K562 (cell line): ENCODE results near the gene AIFM3. TPM values are rescaled to one million over a fixed set of nuclear protein-coding genes. Genes with fewer than 3 reads are reported as not detected.

Experiments used
- CTCF ChIP-seq, 3 experiments: IDR thresholded peaks in 2 of 3; conservative IDR thresholded peaks in 1 of 3; 2 replicates each; pipeline ENCODE4 v1.5.1; 2011 to 2012; ENCODE audit warnings: low read length in 3 of 3, mild to moderate bottlenecking in 3 of 3, control low read depth in 2 of 3, improper control_type of control experiment in 1 of 3, inconsistent platforms in 1 of 3, low read depth in 1 of 3, mixed read lengths in 1 of 3, moderate library complexity in 1 of 3; ENCODE audit not compliant: insufficient read depth in 2 of 3
- HIVEP1 ChIP-seq: fragments of 250-450 bp; sonication (Bioruptor Pico); IDR thresholded peaks from 2 replicates; pipeline ENCODE4 v1.4.0; 2020; ENCODE audit warnings: mild to moderate bottlenecking
- HMG20A ChIP-seq: fragments of 450-650 bp; formaldehyde crosslinking; conservative IDR thresholded peaks from 2 replicates; pipeline ENCODE4 v1.4.0; 2020; ENCODE audit warnings: mild to moderate bottlenecking, mixed read lengths
- JUN ChIP-seq, 2 experiments: sonication (generic) in 1 of 2; formaldehyde crosslinking in 1 of 2; IDR thresholded peaks; 2 replicates each; pipeline versions ENCODE4 v1.6.1 to v1.8.0; 2012 to 2022; ENCODE audit warnings: borderline replicate concordance in 2 of 2, mild to moderate bottlenecking in 2 of 2, improper control_type of control experiment in 1 of 2, low read depth in 1 of 2, low read length in 1 of 2, missing genetic modification reagents in 1 of 2
- L3MBTL2 ChIP-seq: fragments of 450-650 bp; IDR thresholded peaks from 2 replicates; pipeline ENCODE4 v1.6.1; 2016; ENCODE audit warnings: mild to moderate bottlenecking, moderate library complexity
- MLX ChIP-seq, 2 experiments: fragments of 450-650 bp in 1 of 2; sonication (generic) in 1 of 2; formaldehyde crosslinking; conservative IDR thresholded peaks; 2 replicates each; pipeline versions ENCODE4 v1.4.0 to v1.8.1; 2020 to 2022; ENCODE audit warnings: mild to moderate bottlenecking in 1 of 2, missing genetic modification reagents in 1 of 2
- MYBL2 ChIP-seq, 2 experiments: fragments of 450-650 bp in 1 of 2; sonication (generic) in 1 of 2; formaldehyde crosslinking in 1 of 2; IDR thresholded peaks; 2 replicates each; pipeline versions ENCODE4 v1.6.1 to v1.8.1; 2017 to 2022; ENCODE audit warnings: borderline replicate concordance in 1 of 2, inconsistent platforms in 1 of 2, low read depth in 1 of 2, mild to moderate bottlenecking in 1 of 2, missing genetic modification reagents in 1 of 2, moderate library complexity in 1 of 2
- RAD21 ChIP-seq, 2 experiments: fragments of 250-450 bp in 1 of 2; fragments of 450-650 bp in 1 of 2; sonication (Bioruptor Pico) in 1 of 2; formaldehyde crosslinking in 1 of 2; IDR thresholded peaks in 1 of 2; conservative IDR thresholded peaks in 1 of 2; 2 replicates each; pipeline versions ENCODE4 v1.4.0 to v1.8.0; 2020 to 2022; ENCODE audit warnings: mild to moderate bottlenecking in 2 of 2, moderate library complexity in 1 of 2
- RBBP5 ChIP-seq: fragments of 200-600 bp; sonication (generic); IDR thresholded peaks from 2 replicates; pipeline ENCODE4 v1.6.1; 2012; ENCODE audit warnings: borderline replicate concordance, mild to moderate bottlenecking, low read length, control low read depth, inconsistent platforms; ENCODE audit not compliant: insufficient read depth, poor library complexity, severe bottlenecking
- RBFOX2 ChIP-seq: fragments of 200-400 bp; formaldehyde crosslinking; IDR thresholded peaks from 2 replicates; pipeline ENCODE4 v1.6.1; 2017; ENCODE audit warnings: low read depth, mild to moderate bottlenecking, low read length, moderate library complexity
- RUNX1 ChIP-seq: sonication (generic); IDR thresholded peaks from 2 replicates; pipeline ENCODE4 v1.6.1; 2016; ENCODE audit warnings: antibody characterized with exemption, low read depth
- ZNF143 ChIP-seq: sonication (generic); formaldehyde crosslinking; IDR thresholded peaks from 2 replicates; pipeline ENCODE4 v1.9.0; 2022; ENCODE audit warnings: mild to moderate bottlenecking, missing genetic modification reagents
- ZNF830 ChIP-seq: fragments of 250-450 bp; sonication (Bioruptor Pico); IDR thresholded peaks from 2 replicates; pipeline ENCODE4 v1.5.0; 2021; ENCODE audit warnings: mild to moderate bottlenecking
- polyA plus RNA-seq, 8 experiments: library from polyadenylated mRNA; depleted of rRNA in 4 of 8; stranded (reverse) in 5 of 8; unstranded in 3 of 8; fragments of >200 nt; fragmentation: Nextera tagmentation in 2 of 8; fragmentation: Illumina TruSeq in 1 of 8; extraction: Ambion mirVana in 2 of 8; extraction: Trizol in 1 of 8; gene quantifications; 2 replicates each; pipeline versions ENCODE4 v1.2.1 to v1.2.3, GENCODE V29; 2011 to 2014; ENCODE audit warnings: inconsistent platforms in 1 of 8, missing spikeins in 1 of 8
- total RNA-seq, 7 experiments: library from RNA; depleted of rRNA in 6 of 7; stranded (reverse); fragments of >200 nt in 6 of 7; fragmentation: Illumina TruSeq in 2 of 7; extraction: Trizol in 2 of 7; gene quantifications; 2 replicates each; pipeline versions ENCODE4 v1.2.1 to v1.2.3, GENCODE V29; 2011 to 2021; ENCODE audit warnings: low replicate concordance in 1 of 7
- TF ChIP-seq, protein P1 (sequence below), 2 experiments: IDR thresholded peaks; 2 replicates each; pipeline ENCODE4 v1.6.1; 2012; ENCODE audit warnings: improper control_type of control experiment in 2 of 2, low read depth in 2 of 2, low read length in 2 of 2, borderline replicate concordance in 1 of 2
- TF ChIP-seq, protein P2 (sequence below): sonication (generic); formaldehyde crosslinking; IDR thresholded peaks from 2 replicates; pipeline ENCODE4 v1.9.0; 2022; ENCODE audit warnings: mild to moderate bottlenecking, missing genetic modification reagents
- TF ChIP-seq, protein P3 (sequence below): sonication (generic); formaldehyde crosslinking; IDR thresholded peaks from 2 replicates; pipeline ENCODE4 v1.8.1; 2022; ENCODE audit warnings: missing genetic modification reagents
- TF ChIP-seq, protein P4 (sequence below): sonication (generic); formaldehyde crosslinking; IDR thresholded peaks from 2 replicates; pipeline ENCODE4 v1.5.0; 2020; ENCODE audit warnings: missing genetic modification reagents

Gene AIFM3
- total and polyA plus RNA-seq, 9 of the 15 experiments (the other 6 are each of a cell fraction or from before 2014, with no cell fraction given) = 0.03 to 0.20 (median 0.07) TPM; not detected in 1

GRCh38 chr22:21025266-21025665 is 58.2 kb downstream of the AIFM3 start (continued):
- TF ChIP-seq CTCF (IDR thresholded peaks at IDR 0.05 in 2 of 3, conservative IDR thresholded peaks at IDR 0.05 in 1 of 3; ENCODE audit: insufficient read depth in 2 of 3, low read depth in 1 of 3, low read length in 3 of 3) (0 out of 6 replicates have a peak, but pooled peaks of 1 of the 3 experiments have one; percentile 1), JUN (IDR thresholded peaks at IDR 0.05; ENCODE audit: borderline replicate concordance, low read depth, low read length) (no peak), JUN (CRISPR knock-in tag; IDR thresholded peaks at IDR 0.05; ENCODE audit: borderline replicate concordance) (0 out of 2 replicates have a peak, but pooled peaks have one; percentile 10), RBFOX2 (no peak), ZNF143 (peak; percentile 31; the same call in 1 of the 2 replicates), HIVEP1 (CRISPR knock-in tag) (no peak), RUNX1 (peak; percentile 25; the same call in 1 of the 2 replicates), ZNF830 (0 out of 2 replicates have a peak, but pooled peaks have one; percentile 31), RAD21 (CRISPR knock-in tag; conservative IDR thresholded peaks at IDR 0.05 in 1 of 2, IDR thresholded peaks at IDR 0.05 in 1 of 2) (0 out of 4 replicates have a peak, but pooled peaks of 1 of the 2 experiments have one; percentile 5), MLX (CRISPR knock-in tag; conservative IDR thresholded peaks at IDR 0.05) (0 out of 4 replicates have a peak, but pooled peaks of 1 of the 2 experiments have one; percentile 38), HMG20A (CRISPR knock-in tag) (no peak), L3MBTL2 (peak; percentile 24; the same call in 1 of the 2 replicates), RBBP5 (peak; percentile 42), MYBL2 (IDR thresholded peaks at IDR 0.05; ENCODE audit: low read depth) (no peak), MYBL2 (CRISPR knock-in tag; IDR thresholded peaks at IDR 0.05; ENCODE audit: borderline replicate concordance) (0 out of 2 replicates have a peak, but pooled peaks have one; percentile 32)
- TF ChIP-seq, protein P1, sequence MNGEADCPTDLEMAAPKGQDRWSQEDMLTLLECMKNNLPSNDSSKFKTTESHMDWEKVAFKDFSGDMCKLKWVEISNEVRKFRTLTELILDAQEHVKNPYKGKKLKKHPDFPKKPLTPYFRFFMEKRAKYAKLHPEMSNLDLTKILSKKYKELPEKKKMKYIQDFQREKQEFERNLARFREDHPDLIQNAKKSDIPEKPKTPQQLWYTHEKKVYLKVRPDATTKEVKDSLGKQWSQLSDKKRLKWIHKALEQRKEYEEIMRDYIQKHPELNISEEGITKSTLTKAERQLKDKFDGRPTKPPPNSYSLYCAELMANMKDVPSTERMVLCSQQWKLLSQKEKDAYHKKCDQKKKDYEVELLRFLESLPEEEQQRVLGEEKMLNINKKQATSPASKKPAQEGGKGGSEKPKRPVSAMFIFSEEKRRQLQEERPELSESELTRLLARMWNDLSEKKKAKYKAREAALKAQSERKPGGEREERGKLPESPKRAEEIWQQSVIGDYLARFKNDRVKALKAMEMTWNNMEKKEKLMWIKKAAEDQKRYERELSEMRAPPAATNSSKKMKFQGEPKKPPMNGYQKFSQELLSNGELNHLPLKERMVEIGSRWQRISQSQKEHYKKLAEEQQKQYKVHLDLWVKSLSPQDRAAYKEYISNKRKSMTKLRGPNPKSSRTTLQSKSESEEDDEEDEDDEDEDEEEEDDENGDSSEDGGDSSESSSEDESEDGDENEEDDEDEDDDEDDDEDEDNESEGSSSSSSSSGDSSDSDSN (IDR thresholded peaks at IDR 0.05; ENCODE audit: borderline replicate concordance in 1 of 2, low read depth in 2 of 2, low read length in 2 of 2) = no peak
- TF ChIP-seq, protein P2, sequence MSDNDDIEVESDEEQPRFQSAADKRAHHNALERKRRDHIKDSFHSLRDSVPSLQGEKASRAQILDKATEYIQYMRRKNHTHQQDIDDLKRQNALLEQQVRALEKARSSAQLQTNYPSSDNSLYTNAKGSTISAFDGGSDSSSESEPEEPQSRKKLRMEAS (CRISPR knock-in tag) = peak; percentile 65
- TF ChIP-seq, protein P3, sequence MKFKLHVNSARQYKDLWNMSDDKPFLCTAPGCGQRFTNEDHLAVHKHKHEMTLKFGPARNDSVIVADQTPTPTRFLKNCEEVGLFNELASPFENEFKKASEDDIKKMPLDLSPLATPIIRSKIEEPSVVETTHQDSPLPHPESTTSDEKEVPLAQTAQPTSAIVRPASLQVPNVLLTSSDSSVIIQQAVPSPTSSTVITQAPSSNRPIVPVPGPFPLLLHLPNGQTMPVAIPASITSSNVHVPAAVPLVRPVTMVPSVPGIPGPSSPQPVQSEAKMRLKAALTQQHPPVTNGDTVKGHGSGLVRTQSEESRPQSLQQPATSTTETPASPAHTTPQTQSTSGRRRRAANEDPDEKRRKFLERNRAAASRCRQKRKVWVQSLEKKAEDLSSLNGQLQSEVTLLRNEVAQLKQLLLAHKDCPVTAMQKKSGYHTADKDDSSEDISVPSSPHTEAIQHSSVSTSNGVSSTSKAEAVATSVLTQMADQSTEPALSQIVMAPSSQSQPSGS (CRISPR knock-in tag) = 0 out of 2 replicates have a peak, but pooled peaks have one; percentile 46
- TF ChIP-seq, protein P4, sequence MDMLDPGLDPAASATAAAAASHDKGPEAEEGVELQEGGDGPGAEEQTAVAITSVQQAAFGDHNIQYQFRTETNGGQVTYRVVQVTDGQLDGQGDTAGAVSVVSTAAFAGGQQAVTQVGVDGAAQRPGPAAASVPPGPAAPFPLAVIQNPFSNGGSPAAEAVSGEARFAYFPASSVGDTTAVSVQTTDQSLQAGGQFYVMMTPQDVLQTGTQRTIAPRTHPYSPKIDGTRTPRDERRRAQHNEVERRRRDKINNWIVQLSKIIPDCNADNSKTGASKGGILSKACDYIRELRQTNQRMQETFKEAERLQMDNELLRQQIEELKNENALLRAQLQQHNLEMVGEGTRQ (CRISPR knock-in tag) = peak; percentile 51
